ENCODE results near the gene ARHGAP23. TPM values are rescaled to one million over a fixed set of nuclear protein-coding genes. Genes with fewer than 3 reads are reported as not detected.
A peak's percentile ranks its signal among the peaks of the same experiment; 100 is the strongest.

ARHGAP23 gene
- total and polyA plus RNA-seq, 4 experiments from 2014 or later = 0.04 to 0.23 TPM; not detected in 2

GRCh38 chr17:38442548-38442947 is 14.3 kb downstream of the ARHGAP23 start:
- no peaks in the 10 kb centered on the region for H3K27me3 ChIP-seq (ENCODE audit: insufficient read depth, low read length)
- Mint-ChIP-seq H3K9me3 (no peaks in the 10 kb centered on the region), H3K4me3 (no peak overlapping the region), H3K27me3 (peaks cover 3 to 9% of the 10 kb centered on the region in 2 donors), H3K27ac (no peak overlapping the region), H3K36me3 (no peaks in the 10 kb centered on the region), H3K4me1 (peaks cover 0 to 6% (median 5%) of the 10 kb centered on the region in 4 donors)
- no peak for DNase-seq
- POLR2A ChIA-PET (ENCODE audit: partially characterized antibody) = no interaction called here
- H3K9me3 ChIP-seq (ENCODE audit: control insufficient read depth in 1 of 2, low read length in 2 of 2) = no peaks in the 10 kb centered on the region
- H3K27ac ChIP-seq (ENCODE audit: low read depth, low read length) = no peak overlapping the region
- no peak overlapping the region for H3K4me3 ChIP-seq (ENCODE audit: low read length in 2 of 2)
- intact Hi-C loops (cut with micrococcal nuclease) = no loop called here
- peaks cover 8% of the 10 kb centered on the region for H3K4me1 ChIP-seq (ENCODE audit: insufficient read depth, low read length)
- no peaks in the 10 kb centered on the region for H3K36me3 ChIP-seq (ENCODE audit: insufficient read depth, low read length)
- CTCF ChIA-PET (ENCODE audit: partially characterized antibody) = interaction anchor here (1.4 to 1.5 kb wide), 3 partner anchors 19 to 66 kb away, joined by 4 to 5 read pairs (median 4); no protein-coding TSS in a partner anchor

- no peaks in the 10 kb centered on the region for H3K27me3 ChIP-seq (ENCODE audit: insufficient read depth, low read length)
- no peaks in the 10 kb centered on the region for H3K9me3 ChIP-seq (ENCODE audit: control insufficient read depth in 1 of 2, low read length in 2 of 2)
- Mint-ChIP-seq H3K27ac (peak overlapping the region in 1 of 7 donors; percentile 31), H3K4me3 (no peak overlapping the region), H3K36me3 (no peaks in the 10 kb centered on the region), H3K27me3 (peaks cover 3 to 15% of the 10 kb centered on the region in 2 donors), H3K9me3 (no peaks in the 10 kb centered on the region), H3K4me1 (peaks cover 0 to 6% (median 5%) of the 10 kb centered on the region in 4 donors)
- intact Hi-C loops (cut with micrococcal nuclease) = loop anchor here (2.0 kb wide), 1 partner anchor 41 kb away; no protein-coding TSS in a partner anchor
- H3K36me3 ChIP-seq (ENCODE audit: insufficient read depth, low read length) = no peaks in the 10 kb centered on the region
- H3K4me1 ChIP-seq (ENCODE audit: insufficient read depth, low read length) = peaks cover 8% of the 10 kb centered on the region
- POLR2A ChIA-PET (ENCODE audit: partially characterized antibody) = no interaction called here
- CTCF ChIA-PET (ENCODE audit: partially characterized antibody) = interaction anchor here (0.7 to 1.8 kb wide), 2 partner anchors 12 to 224 kb away, joined by 3 to 5 read pairs; no protein-coding TSS in a partner anchor
- H3K27ac ChIP-seq (ENCODE audit: low read depth, low read length) = no peak overlapping the region
- DNase-seq = no peak
- no peak overlapping the region for H3K4me3 ChIP-seq (ENCODE audit: low read length in 2 of 2)
Measured at GRCh38 chr17:38443356-38444031, 15.2 kb downstream of the ARHGAP23 start.

GRCh38 chr17:38444151-38444550 is 15.9 kb downstream of the ARHGAP23 start:
- H3K4me3 ChIP-seq (ENCODE audit: low read length in 2 of 2) = no peak overlapping the region
- no peaks in the 10 kb centered on the region for H3K27me3 ChIP-seq (ENCODE audit: insufficient read depth, low read length)
- no peaks in the 10 kb centered on the region for H3K36me3 Mint-ChIP-seq
- CTCF ChIA-PET (ENCODE audit: partially characterized antibody) = interaction anchor here (1.8 kb wide), 1 partner anchor 12 kb away, joined by 5 read pairs; no protein-coding TSS in a partner anchor
- peaks cover 8% of the 10 kb centered on the region for H3K4me1 ChIP-seq (ENCODE audit: insufficient read depth, low read length)
- no peaks in the 10 kb centered on the region for H3K9me3 ChIP-seq (ENCODE audit: control insufficient read depth in 1 of 2, low read length in 2 of 2)
- H3K4me3 Mint-ChIP-seq = no peak overlapping the region
- H3K27ac ChIP-seq (ENCODE audit: low read depth, low read length) = no peak overlapping the region
- H3K4me1 Mint-ChIP-seq = peaks cover 0 to 6% (median 5%) of the 10 kb centered on the region in 4 donors
- H3K36me3 ChIP-seq (ENCODE audit: insufficient read depth, low read length) = no peaks in the 10 kb centered on the region
- peak; percentile 33 to 48 (median 41) for DNase-seq
- H3K27ac Mint-ChIP-seq = peak overlapping the region in 1 of 7 donors; percentile 30
- no peaks in the 10 kb centered on the region for H3K9me3 Mint-ChIP-seq
- POLR2A ChIA-PET (ENCODE audit: partially characterized antibody) = no interaction called here
- intact Hi-C loops (cut with micrococcal nuclease) = loop anchor here (2.0 kb wide), 1 partner anchor 41 kb away; no protein-coding TSS in a partner anchor
- peaks cover 3 to 16% of the 10 kb centered on the region in 2 donors for H3K27me3 Mint-ChIP-seq

GRCh38 chr17:38447502-38448085 is 19.3 kb downstream of the ARHGAP23 start:
- POLR2A ChIA-PET (ENCODE audit: partially characterized antibody) = no interaction called here
- Mint-ChIP-seq H3K27me3 (peaks cover 19 to 23% of the 10 kb centered on the region in 2 donors), H3K4me3 (no peak overlapping the region), H3K27ac (no peak overlapping the region), H3K9me3 (no peaks in the 10 kb centered on the region), H3K36me3 (no peaks in the 10 kb centered on the region), H3K4me1 (peaks cover 4 to 10% (median 5%) of the 10 kb centered on the region in 4 donors)
- peaks cover 4% of the 10 kb centered on the region for H3K27me3 ChIP-seq (ENCODE audit: insufficient read depth, low read length)
- H3K27ac ChIP-seq (ENCODE audit: low read depth, low read length) = no peak overlapping the region
- CTCF ChIA-PET (ENCODE audit: partially characterized antibody) = no interaction called here
- no peaks in the 10 kb centered on the region for H3K36me3 ChIP-seq (ENCODE audit: insufficient read depth, low read length)
- no peaks in the 10 kb centered on the region for H3K9me3 ChIP-seq (ENCODE audit: control insufficient read depth in 1 of 2, low read length in 2 of 2)
- no peak for DNase-seq
- H3K4me3 ChIP-seq (ENCODE audit: low read length in 2 of 2) = no peak overlapping the region
- H3K4me1 ChIP-seq (ENCODE audit: insufficient read depth, low read length) = peaks cover 8% of the 10 kb centered on the region
- intact Hi-C loops (cut with micrococcal nuclease) = no loop called here

GRCh38 chr17:38448208-38448771 is 20.0 kb downstream of the ARHGAP23 start:
- Mint-ChIP-seq H3K27me3 (peaks cover 26 to 27% of the 10 kb centered on the region in 2 donors), H3K9me3 (no peaks in the 10 kb centered on the region), H3K27ac (no peak overlapping the region), H3K36me3 (no peaks in the 10 kb centered on the region), H3K4me3 (no peak overlapping the region), H3K4me1 (peaks cover 8 to 17% (median 11%) of the 10 kb centered on the region in 4 donors)
- Histone ChIP-seq H3K9me3 (ENCODE audit: control insufficient read depth in 1 of 2, low read length in 2 of 2) (no peaks in the 10 kb centered on the region), H3K27ac (ENCODE audit: low read depth, low read length) (no peak overlapping the region), H3K36me3 (ENCODE audit: insufficient read depth, low read length) (no peaks in the 10 kb centered on the region), H3K4me1 (ENCODE audit: insufficient read depth, low read length) (peaks cover 8% of the 10 kb centered on the region), H3K27me3 (ENCODE audit: insufficient read depth, low read length) (peaks cover 10% of the 10 kb centered on the region), H3K4me3 (ENCODE audit: low read length in 2 of 2) (no peak overlapping the region)
- CTCF ChIA-PET (ENCODE audit: partially characterized antibody) = no interaction called here
- no peak for DNase-seq
- intact Hi-C loops (cut with micrococcal nuclease) = no loop called here
- POLR2A ChIA-PET (ENCODE audit: partially characterized antibody) = no interaction called here

- ChIA-PET POLR2A (ENCODE audit: partially characterized antibody) (no interaction called here), CTCF (ENCODE audit: partially characterized antibody) (no interaction called here)
- Histone ChIP-seq H3K4me3 (ENCODE audit: low read length in 2 of 2) (no peak overlapping the region), H3K4me1 (ENCODE audit: insufficient read depth, low read length) (no peaks in the 10 kb centered on the region), H3K9me3 (ENCODE audit: control insufficient read depth in 1 of 2, low read length in 2 of 2) (no peaks in the 10 kb centered on the region), H3K36me3 (ENCODE audit: insufficient read depth, low read length) (no peaks in the 10 kb centered on the region), H3K27ac (ENCODE audit: low read depth, low read length) (no peak overlapping the region), H3K27me3 (ENCODE audit: insufficient read depth, low read length) (peaks cover 10% of the 10 kb centered on the region)
- no peaks in the 10 kb centered on the region for H3K9me3 Mint-ChIP-seq
- intact Hi-C loops (cut with micrococcal nuclease) = no loop called here
- DNase-seq = no peak
- peaks cover 6 to 13% (median 10%) of the 10 kb centered on the region in 4 donors for H3K4me1 Mint-ChIP-seq
- no peak overlapping the region for H3K27ac Mint-ChIP-seq
- H3K36me3 Mint-ChIP-seq = no peaks in the 10 kb centered on the region
- H3K4me3 Mint-ChIP-seq = no peak overlapping the region
- H3K27me3 Mint-ChIP-seq = peaks cover 28 to 30% of the 10 kb centered on the region in 2 donors
Measured at GRCh38 chr17:38449364-38449763, 21.1 kb downstream of the ARHGAP23 start.

GRCh38 chr17:38450557-38451029 is 22.3 kb downstream of the ARHGAP23 start:
- Mint-ChIP-seq H3K4me1 (peaks cover 7 to 19% (median 14%) of the 10 kb centered on the region in 4 donors), H3K9me3 (no peaks in the 10 kb centered on the region), H3K27ac (no peak overlapping the region), H3K4me3 (no peak overlapping the region), H3K36me3 (no peaks in the 10 kb centered on the region), H3K27me3 (peaks cover 34 to 36% of the 10 kb centered on the region in 2 donors)
- no peak for DNase-seq
- Histone ChIP-seq H3K27ac (ENCODE audit: low read depth, low read length) (no peak overlapping the region), H3K9me3 (ENCODE audit: control insufficient read depth in 1 of 2, low read length in 2 of 2) (no peaks in the 10 kb centered on the region), H3K36me3 (ENCODE audit: insufficient read depth, low read length) (no peaks in the 10 kb centered on the region), H3K4me1 (ENCODE audit: insufficient read depth, low read length) (no peaks in the 10 kb centered on the region), H3K27me3 (ENCODE audit: insufficient read depth, low read length) (peaks cover 10% of the 10 kb centered on the region), H3K4me3 (ENCODE audit: low read length in 2 of 2) (no peak overlapping the region)
- POLR2A ChIA-PET (ENCODE audit: partially characterized antibody) = no interaction called here
- CTCF ChIA-PET (ENCODE audit: partially characterized antibody) = no interaction called here
- intact Hi-C loops (cut with micrococcal nuclease) = no loop called here
